ENCODE results near the gene ECHDC3.

GRCh38 chr10:11760151-11760550 is 18.0 kb downstream of the ECHDC3 start:
- no peak for TF ChIP-seq NFE2L1 (CRISPR knock-in tag; IDR thresholded peaks at IDR 0.05; ENCODE audit: borderline replicate concordance)
- TF ChIP-seq MTF1 (CRISPR knock-in tag; IDR thresholded peaks at IDR 0.05) = no peak
- no peak for TF ChIP-seq ZNF414 (CRISPR knock-in tag; IDR thresholded peaks at IDR 0.05)
- no peak for TF ChIP-seq ELF4 (CRISPR knock-in tag; IDR thresholded peaks at IDR 0.05; ENCODE audit: borderline replicate concordance)

Data from HepG2 (cell line).